UCSD-AML1 (cell line): ENCODE measurements around the gene TMEM145.

Source experiments
- DNase-seq: peaks from one replicate; lab custom pipeline; 2025; ENCODE audit not compliant: unreplicated experiment; lab: John Stamatoyannopoulos, UW

TMEM145 gene

DNA sequence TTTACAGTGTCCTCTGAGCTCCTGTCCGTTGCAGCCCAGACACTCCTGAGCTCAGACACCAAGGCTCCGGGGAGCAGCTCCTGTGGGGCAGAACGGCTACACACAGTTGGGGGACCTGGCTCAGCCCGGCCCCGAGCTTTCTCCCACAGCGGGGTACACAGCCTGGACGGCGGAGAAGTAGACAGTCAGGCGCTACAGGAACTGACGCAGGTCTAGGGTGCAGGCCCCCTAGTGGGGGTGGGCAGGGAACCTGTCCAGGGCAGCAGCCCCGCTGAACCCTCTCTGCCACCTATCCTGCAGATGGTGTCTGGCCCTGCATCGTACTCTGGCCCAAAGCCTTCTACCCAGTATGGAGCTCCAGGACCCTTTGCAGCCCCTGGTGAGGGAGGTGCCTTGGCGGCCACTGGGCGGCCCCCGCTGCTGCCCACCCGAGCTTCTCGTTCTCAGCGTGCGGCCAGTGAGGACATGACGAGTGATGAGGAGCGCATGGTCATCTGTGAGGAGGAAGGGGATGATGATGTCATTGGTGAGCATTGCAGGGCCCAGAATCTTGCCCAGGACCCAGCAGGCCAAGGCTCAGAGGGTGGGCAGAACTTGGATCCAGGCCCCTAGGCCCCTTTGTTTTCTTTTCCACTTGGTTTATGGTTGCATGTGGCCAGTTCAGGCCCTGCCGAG lies 24.1 kb upstream of the TMEM145 start:
- DNase-seq, result no peak

DNA sequence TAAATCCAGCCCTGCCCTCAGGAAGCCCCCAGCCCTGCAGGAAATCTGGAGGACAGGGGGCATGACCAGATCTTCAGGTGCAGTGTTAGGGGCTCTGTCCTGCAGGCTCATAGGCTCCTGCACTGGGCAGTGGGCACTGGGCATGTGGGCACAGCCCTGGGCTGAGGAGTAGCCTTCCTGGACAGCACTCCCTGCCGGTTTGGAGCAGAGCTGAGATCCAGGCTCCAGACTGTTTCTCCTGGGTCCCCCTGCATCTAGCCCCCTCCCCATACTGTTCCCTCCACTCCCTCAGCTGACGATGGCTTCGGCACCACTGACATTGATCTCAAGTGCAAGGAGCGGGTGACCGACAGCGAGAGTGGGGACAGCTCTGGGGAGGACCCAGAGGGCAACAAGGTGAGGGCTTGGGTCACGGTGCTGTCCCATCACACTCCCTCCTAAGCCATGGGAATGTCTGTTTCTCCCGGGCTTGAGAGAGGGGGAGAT lies 23.5 kb upstream of the TMEM145 start:
- no peak for DNase-seq

DNA sequence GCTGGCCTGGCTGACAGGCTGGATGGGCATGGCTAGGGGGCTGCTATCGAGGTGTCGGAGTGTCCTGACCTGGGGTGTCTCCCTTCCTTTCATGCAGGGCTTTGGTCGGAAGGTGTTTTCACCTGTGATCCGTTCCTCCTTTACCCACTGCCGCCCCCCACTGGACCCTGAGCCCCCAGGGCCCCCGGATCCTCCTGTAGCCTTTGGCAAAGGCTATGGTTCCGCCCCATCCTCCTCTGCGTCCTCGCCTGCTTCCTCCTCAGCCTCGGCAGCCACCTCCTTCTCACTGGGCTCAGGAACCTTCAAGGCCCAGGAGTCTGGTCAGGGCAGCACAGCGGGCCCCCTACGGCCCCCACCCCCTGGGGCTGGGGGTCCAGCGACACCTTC lies 23.0 kb upstream of the TMEM145 start:
- no peak for DNase-seq

DNA sequence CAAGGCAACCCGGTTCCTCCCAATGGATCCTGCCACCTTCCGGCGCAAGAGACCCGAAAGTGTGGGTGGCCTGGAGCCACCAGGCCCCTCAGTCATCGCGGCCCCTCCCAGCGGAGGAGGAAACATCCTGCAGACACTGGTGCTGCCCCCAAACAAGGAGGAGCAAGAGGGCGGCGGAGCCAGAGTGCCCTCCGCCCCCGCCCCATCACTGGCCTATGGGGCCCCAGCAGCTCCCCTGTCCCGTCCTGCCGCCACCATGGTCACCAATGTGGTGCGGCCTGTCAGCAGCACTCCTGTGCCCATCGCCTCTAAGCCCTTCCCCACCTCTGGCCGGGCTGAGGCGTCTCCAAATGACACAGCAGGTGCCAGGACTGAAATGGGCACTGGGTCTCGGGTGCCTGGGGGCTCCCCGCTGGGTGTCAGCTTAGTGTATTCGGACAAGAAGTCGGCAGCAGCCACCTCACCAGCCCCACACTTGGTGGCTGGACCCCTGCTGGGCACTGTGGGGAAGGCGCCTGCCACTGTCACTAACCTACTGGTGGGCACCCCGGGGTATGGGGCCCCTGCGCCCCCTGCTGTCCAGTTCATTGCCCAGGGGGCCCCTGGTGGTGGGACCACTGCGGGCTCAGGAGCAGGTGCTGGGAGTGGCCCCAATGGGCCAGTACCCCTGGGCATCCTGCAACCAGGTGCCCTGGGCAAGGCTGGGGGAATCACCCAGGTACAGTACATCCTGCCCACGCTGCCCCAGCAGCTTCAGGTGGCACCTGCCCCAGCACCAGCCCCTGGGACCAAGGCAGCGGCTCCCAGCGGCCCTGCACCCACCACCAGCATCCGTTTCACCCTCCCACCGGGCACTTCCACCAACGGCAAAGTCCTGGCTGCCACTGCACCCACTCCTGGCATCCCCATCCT lies 22.3 kb upstream of the TMEM145 start:
- DNase-seq, result peak; percentile 71

DNA sequence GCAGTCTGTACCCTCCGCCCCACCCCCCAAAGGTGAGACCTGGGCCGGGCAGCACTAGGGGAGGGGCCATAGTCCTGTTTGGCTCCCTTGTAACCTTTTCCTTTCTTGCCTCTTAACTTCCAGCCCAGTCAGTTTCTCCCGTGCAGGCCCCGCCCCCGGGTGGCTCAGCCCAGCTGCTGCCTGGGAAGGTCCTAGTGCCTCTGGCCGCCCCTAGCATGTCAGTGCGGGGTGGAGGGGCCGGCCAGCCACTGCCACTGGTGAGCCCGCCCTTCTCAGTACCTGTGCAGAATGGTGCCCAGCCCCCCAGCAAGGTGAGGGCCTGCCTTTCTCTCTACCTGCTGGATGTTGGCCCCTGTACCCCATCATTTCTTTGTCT lies 21.7 kb upstream of the TMEM145 start:
- no peak for DNase-seq

DNA sequence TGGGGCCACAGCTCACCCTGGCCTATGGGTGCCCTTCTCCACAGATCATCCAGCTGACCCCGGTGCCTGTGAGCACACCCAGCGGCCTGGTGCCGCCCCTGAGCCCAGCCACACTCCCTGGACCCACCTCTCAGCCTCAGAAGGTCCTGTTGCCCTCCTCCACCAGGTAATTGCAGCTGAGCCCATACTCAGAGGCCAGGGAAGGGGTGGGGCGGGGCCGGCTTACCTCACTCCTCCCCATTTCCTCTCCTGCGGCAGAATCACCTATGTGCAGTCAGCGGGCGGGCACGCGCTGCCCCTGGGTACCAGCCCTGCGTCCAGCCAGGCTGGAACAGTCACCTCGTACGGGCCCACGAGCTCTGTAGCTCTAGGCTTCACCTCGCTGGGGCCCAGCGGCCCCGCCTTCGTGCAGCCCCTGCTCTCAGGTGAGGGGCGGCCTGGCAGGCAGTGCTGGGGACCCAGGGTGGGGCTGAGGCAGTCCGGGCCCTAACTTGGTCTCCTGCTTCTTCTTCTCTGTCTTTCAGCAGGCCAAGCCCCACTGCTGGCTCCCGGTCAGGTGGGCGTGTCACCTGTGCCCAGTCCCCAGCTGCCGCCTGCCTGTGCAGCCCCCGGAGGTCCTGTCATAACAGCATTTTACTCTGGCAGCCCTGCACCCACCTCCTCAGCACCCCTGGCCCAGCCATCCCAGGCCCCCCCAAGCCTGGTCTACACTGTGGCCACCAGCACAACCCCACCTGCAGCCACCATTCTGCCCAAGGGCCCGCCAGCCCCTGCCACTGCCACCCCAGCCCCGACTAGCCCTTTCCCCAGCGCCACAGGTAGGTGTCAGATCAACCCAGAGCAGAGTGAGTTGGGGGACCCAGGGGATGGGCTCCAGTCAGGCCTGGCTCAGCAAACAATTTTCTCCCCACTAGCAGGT lies 20.8 kb upstream of the TMEM145 start:
- DNase-seq, result no peak

DNA sequence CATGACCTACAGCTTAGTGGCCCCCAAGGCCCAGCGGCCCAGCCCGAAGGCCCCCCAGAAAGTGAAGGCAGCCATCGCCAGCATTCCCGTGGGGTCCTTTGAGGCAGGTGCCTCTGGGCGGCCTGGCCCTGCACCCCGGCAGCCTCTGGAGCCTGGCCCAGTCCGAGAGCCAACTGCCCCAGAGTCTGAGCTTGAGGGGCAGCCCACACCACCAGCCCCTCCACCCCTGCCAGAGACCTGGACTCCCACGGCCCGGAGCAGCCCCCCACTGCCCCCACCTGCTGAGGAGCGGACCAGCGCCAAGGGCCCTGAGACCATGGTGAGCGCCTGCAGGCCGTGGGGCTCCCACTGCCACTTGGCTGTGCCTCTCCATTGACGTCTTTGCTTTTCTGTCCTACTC lies 20.1 kb upstream of the TMEM145 start:
- DNase-seq, result no peak

DNA sequence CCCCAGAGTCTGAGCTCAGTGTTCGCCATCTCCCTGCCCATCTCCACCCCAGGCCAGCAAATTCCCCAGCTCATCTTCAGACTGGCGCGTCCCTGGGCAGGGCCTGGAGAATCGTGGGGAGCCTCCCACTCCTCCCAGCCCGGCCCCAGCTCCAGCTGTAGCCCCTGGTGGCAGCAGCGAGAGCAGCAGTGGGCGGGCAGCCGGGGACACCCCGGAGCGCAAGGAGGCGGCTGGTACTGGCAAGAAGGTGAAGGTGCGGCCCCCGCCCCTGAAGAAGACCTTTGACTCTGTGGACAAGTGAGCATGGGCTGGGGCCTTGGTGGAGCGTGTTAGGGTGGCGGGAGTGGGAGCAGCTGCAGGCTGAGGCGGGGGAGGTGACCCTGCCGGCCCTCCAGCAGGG lies 19.6 kb upstream of the TMEM145 start:
- DNase-seq, result no peak

DNA sequence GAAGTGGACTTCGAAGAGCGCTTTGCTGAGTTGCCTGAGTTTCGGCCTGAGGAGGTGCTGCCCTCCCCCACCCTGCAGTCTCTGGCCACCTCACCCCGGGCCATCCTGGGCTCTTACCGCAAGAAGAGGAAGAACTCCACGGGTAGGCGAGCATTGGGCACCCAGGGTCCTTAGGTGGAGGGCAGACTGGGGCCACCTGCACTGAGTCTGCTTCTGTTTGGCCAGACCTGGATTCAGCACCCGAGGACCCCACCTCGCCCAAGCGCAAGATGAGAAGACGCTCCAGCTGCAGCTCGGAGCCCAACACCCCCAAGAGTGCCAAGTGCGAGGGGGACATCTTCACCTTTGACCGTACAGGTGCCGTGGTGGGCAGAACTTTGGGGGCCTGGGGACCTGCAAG lies 19.2 kb upstream of the TMEM145 start:
- no peak for DNase-seq

DNA sequence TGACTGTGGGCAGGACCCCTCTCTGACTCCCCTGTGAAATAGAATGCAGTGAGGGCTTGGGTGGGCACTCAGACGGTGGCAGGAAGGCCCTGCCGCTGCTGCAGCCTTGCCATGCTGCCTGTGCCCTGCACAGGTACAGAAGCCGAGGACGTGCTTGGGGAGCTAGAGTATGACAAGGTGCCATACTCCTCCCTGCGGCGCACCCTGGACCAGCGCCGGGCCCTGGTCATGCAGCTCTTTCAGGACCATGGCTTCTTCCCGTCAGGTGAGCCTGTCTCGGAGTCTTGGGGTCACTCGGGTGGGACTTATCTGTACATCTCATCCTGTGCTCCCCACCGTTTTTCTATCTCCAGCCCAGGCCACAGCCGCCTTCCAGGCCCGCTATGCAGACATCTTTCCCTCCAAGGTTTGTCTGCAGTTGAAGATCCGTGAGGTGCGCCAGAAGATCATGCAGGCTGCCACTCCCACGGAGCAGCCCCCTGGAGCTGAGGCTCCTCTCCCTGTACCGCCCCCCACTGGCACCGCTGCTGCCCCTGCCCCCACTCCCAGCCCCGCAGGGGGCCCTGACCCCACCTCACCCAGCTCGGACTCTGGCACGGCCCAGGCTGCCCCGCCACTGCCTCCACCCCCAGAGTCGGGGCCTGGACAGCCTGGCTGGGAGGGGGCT lies 18.5 kb upstream of the TMEM145 start:
- DNase-seq, result no peak

DNA sequence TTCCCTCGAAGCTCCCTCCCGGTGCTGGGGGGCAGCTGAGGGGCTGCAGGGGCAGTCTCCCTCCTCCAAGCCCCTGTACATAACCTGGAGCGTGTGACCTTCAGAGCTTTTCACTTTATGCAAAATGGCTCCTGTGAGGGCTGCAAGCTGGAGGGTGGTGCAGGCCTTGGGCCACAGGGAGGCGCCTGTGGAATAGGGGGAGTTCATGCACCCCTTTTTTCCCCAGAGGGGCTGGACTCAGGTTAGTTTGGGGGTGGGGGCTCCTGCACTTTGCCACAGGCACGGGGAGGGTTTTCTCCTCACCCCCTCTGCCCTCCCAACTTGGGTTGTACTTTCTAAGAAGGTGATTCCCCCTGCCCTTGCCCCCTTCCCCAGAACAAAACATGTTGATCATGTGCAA lies 17.8 kb upstream of the TMEM145 start:
- no peak for DNase-seq

DNA sequence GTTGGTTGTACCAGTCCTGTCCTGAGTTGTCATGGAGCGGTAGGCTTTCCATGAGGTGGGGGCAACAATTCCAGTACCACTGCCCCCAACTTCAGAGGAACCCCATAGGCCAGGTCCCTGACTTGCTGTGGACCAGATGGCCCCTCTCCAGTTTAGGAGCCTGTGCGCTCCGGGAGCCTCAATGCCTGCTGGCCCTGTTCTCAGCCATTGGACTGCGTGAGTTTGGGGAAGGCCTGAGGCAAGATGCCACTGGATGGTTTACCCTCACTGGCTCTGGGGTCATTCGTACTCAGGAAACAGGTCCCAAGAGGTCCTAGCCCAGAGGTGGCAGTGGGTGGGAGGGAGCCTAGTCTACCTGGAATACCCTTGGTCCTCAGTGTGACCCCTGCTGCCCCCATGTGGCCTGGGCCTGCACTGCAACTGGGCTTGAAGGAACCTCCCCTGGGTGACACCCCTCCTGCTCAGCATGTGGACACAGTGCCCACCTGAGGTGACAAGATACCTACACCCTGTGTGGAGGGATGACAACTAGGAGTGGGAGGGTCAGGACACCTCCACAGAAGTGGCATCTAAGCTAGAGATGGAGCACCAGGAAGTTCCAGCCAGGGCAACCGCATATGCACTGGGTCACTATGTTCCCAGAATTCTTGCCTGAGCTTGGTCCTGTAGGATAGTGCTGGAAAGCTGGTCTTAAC lies 17.1 kb upstream of the TMEM145 start:
- DNase-seq, result peak; percentile 78

DNA sequence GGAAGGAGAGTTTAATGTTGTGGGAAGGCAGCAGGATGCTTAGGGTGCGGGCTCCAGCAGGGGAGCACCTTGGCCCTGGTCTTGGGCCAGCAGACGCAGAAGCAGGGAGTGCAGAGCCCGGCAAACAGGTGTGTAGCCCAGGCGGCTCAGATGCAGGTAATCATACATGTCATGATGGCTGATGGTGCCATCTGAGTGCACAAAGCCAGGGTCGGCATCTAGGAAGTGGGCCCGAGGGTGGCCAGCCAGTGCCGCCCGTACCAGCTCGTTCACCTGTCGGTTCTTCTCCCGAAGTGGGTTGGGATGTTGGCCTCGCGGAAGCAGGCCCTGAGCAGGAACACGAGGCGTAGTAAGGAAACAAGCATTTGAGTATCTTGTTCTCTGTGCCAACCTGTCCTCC lies 16.1 kb upstream of the TMEM145 start:
- DNase-seq, result no peak

DNA sequence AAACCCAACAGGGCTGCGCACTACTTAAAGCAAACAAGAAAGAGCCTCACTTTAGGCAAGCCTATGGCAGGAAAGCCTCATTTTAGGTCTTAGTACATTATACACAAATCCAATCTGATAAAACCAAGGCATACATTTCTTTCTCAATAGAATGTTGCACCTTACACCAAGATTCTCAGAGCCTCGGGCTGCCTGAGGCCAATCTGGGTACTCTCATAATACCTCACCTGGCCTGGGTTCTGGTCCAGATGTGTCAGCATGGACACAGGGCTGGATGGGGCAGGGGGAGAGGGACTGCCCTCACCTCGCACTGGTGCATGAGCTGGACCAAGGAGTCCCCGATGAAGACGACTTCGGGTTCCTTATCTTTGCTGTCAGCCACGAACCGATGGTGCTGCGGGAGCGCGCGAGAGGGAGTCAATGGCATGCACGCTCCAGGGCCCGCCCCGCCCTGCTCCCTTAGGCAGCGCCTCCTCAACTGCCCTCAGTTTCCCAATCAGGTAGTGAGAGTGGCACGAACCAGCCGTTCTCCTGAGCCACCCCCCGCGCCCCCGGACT lies 11.4 kb upstream of the TMEM145 start, which contains the start of gene PRR19:
Gene PRR19 (plus strand): TSS at position 487 of the 558 bp plus-strand sequence. CDS start 7,453 bp downstream, outside the sequence.
- DNase-seq, result no peak

DNA sequence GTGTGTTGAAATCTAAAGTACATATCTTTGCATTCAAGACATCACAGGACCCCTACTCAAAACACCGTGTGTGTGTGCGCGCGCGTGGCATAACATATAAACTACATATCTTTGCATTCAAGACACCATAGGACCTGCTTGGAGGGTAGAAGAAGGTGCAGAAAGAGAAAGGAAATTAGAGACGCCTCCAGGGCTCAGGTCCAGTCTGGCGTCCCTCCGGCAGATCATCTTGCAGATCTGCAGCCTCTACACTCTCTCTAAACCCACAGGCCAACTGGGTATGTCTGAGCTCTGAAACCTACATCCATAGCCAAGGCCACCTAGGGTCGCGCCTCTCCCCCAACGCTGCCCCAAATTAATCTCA lies 10.0 kb upstream of the TMEM145 start:
- no peak for DNase-seq

DNA sequence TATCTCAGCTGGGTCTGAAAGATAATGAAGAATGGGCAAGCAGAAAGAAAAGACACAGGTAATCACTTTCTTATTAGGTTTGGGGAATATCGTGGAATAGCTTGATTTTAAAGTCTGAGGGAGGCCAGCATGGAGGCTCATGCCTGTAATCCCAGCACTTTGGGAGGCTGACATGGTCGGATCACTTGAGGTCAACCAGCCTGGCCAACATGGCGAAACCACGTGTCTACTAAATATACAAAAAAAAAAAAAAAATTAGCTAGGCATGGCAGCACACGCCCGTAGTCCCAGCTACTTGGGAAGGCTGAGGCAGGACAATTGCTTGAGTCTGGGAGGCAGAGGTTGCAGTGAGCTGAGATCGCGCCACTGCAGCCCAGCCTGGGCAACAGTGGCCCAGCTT lies 9.2 kb upstream of the TMEM145 start:
- no peak for DNase-seq

DNA sequence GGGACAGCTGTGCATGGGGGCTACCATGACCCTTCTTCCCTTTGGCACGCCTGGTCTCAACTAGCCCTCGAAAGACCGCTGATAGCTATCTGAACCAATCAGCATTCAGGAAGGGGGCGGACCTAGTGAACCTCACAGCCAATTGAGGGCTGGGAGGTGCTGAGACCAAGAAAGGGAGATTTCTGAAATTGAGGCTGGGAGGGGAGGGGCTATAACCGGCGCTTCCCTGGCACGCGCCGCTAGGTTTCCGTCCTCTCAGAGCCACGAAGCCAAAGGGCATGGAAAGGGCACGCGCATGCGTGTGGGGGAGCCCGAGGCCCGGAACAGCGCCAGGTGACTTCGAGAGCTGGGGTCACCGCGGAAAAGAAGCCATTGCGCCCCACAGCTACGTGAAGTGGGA lies 6.5 kb upstream of the TMEM145 start:
- DNase-seq, result no peak

DNA sequence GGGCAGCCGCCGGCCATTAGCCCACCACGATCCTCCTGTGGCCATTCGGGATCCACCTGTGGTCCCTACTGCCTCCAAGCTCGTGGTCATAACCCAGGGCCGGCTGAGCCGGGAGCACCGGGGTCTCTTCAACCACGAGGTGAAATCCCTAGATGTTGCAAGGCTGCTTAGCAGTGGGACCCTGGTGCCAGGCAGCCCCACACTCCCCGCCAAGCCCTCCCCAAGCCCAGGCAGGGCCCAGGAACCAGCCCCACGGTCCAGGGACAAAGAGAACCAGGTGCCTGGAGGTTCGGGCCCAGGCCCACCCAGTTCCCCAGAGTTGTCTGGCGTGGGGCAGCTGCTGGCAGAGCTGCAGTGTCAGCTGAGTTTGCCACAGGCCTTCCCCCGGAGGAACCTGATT lies 3.4 kb upstream of the TMEM145 start:
- no peak for DNase-seq

DNA sequence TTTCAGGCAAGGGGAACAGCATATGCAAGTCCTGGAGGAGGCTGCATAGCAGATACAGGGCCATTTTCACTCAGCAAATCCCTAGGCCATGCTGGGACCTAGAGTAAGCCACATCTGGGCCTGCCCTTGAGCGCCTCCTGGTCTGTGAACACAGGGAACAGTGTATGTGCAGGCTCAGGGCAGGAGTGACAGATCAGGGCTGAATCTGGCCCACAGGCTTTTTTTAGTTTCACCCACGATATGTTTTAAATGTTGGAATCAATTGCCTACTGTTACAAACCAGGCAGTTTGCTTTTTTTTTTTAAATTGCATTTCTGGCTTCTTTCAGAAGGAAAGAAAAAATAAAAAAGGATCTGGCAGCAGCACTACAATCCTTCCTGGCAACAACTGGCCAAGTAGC lies 1.5 kb upstream of the TMEM145 start:
- no peak for DNase-seq

DNA sequence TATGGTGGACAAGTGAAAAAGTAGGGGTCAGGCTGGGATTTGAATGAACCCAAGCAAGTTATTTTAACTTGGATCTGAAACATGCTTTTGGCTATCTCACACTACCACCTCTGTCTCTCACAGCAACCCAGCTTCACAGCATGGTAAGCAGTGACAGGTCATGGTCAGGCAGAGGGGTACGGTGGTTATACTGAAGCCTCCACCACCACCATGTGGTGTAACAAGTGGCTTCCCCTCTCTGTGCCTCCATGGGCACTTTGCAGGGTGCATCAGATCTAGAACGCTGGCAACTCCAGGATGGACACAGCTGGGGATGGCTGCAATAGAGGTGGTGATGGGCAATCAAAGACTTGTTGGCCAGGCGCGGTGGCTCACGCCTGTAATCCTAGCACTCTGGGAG lies 739 bp upstream of the TMEM145 start:
- DNase-seq, result no peak
